ENCODE results near the gene KLC1.

Gene KLC1

DNA sequence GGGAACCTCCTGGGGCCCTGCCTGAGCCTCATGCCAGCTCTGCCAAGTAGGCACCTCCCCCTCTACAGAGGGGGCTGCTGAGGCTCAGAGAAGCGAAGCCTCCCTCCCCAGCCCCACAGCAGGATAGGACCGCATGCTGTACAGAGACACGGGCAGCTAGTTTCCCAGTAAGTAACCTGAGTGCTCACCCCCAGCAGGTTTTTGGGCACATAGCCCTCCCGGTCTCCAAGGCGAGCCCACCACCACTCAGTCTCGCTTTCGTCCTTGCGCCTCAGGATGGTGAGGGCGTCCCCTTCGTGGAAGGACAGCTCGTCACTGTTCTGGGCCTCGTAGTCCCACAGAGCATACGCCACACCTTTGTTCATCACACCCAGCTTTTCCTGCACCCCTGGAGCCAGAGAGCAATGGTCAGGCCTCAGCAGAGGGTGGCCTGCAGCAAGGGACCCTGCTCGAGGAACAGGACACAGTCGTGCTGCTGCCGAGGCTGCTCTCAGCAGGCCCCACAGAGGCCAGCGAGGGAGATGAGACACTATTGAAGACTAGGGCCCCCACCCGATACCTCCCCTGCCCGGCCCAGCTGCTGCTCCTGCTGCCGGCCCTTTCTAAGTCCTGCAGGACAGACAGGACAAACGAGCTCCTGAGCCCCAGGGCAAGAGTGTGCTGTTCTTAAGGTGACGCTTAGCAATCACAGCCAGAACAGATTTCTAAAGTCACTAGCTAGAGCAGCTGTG, 107.0 kb downstream of the KLC1 start:
- no peak for DNase-seq (ENCODE audit: low spot score)

DNA sequence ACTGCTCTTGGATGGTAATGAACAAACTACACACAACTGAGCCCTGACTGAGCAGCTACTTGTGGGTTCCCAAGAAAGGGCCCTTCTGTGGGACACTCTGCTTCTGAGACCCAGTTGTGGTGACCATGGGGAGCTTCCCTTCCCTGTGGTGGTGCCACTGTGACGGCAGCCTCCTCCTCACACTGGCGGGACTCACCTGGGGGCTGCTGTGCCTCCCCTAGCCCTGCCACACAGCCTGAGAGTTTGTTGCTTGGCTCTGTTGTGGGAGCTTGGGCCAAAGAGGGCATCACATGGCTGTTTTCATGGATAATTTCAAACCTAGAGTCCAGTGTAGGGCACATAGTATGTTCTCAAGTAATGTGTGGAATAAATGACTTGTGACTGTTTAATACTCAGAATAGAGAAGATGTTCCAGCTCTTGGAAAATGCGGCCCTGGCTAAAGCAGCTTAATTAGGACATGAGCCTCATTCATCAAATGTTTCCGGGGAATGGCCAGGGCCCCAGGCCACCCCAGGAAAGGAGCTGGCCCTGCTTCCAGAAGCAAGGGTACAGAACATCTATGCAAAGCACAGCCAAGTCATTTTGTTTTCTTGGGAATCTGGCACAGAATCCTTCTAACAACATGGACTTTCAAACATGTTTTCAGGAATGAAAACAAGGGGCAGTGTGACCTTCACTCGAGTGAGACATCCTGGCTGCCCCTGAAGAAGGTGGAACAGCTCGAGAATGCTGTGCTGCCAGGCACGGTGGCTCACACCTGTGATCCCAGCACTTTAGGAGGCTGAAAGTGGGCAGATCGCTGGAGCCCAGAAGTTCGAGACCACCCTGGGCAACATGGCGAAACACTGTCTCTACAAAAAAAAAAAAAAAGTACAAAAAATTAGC, 107.8 kb downstream of the KLC1 start:
- no peak for DNase-seq (ENCODE audit: low spot score)

DNA sequence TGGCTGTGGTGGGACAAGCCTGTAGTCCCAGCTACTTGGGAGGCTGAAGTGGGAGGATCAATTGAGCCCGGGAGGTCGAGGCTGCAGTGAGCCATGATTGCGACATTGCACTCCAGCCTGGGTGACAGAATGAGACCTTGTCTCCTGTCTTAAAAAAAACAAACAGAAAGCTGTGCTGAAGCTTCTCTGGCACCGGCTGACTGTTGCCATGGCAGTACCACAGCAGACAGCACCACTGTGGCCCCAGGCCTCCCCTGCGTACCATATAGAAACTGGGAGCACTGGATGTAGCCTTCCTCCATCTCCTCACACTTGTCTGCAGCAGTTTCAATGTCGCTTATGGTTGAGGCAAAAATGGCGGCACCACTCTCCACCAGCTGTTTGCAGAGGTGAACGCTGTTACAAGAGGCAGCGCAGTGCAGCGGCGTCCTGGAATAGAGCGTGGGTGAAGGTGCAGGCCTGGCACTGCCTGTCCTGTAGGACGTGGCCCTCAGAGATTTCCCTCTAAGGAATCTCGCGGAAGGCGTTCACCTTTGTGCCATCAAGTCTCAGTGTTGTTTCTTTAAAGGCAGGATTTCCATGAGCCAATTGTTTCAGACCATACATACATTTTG, 108.5 kb downstream of the KLC1 start:
- DNase-seq (ENCODE audit: low spot score) = no peak

DNA sequence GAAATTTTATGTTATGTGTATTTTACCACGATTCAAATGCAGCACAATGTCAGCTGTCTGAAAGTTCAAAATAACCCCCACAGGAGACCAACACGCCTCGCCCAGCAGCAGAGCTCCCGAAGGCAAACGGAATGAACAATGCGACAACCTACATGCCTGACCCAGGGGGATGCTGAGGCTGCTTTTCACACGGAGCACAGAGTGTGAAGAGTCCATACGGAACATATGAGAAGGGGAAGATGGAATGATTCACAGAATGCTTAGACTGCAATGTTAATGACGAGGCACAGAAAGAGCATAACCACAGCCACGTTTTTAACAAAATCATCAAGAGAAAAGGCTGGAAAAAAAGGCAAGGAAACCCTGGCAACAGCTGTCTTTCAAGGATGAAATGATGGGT, 109.2 kb downstream of the KLC1 start:
- no peak for DNase-seq (ENCODE audit: low spot score)

DNA sequence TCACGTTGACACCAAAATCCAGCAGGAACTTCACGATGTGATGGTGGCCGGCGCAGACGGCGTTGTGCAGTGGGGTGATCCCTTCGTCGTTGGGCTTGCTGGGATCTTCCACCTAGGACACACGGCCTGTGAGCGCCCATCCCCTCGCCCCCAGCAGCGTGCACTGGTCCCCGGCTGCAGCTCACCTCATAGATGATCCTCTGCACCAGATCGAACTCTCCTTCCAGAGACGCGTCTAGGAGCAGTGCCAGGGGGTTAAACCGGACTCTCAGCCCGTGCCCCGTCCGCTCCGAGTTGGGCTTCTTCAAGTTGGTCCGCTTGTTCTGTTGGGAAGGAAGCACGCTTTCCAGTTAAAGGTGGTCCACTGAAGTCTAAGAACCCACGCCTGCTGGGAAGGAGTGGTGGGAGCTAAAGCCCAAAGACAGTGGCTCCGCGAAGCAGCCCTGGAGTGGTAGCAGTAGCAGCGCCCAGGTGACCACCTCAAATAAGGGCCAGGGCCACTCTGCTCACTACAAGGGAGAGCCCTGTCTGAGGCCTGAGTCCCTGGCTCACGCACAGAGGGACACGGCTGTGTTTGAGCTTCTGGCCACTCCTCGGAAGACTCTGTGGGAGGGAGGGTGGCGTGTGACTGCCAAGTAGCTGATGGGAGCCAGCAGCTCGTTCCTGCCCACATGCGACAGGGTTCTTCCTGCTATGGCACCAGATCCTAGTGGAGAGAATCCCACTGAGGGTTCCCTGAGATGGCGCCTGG, 109.9 kb downstream of the KLC1 start:
- DNase-seq (ENCODE audit: low spot score) = no peak

DNA sequence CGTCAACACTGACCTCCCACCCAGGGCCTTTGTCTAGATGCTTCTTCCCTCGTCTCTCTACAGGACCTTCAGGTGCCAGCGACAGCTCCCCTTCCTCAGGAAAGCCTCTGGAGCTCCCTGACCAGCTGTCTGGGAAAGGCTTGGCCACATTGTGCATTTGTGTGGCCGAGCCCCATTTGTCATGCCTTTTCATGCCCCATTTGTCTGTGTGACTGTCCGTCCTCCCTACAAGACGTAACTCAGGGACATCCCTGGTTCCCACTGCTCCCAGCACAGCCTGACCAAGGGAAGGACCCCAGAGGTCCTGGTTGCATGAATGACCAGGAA, 110.4 kb downstream of the KLC1 start:
- DNase-seq (ENCODE audit: low spot score) = no peak

DNA sequence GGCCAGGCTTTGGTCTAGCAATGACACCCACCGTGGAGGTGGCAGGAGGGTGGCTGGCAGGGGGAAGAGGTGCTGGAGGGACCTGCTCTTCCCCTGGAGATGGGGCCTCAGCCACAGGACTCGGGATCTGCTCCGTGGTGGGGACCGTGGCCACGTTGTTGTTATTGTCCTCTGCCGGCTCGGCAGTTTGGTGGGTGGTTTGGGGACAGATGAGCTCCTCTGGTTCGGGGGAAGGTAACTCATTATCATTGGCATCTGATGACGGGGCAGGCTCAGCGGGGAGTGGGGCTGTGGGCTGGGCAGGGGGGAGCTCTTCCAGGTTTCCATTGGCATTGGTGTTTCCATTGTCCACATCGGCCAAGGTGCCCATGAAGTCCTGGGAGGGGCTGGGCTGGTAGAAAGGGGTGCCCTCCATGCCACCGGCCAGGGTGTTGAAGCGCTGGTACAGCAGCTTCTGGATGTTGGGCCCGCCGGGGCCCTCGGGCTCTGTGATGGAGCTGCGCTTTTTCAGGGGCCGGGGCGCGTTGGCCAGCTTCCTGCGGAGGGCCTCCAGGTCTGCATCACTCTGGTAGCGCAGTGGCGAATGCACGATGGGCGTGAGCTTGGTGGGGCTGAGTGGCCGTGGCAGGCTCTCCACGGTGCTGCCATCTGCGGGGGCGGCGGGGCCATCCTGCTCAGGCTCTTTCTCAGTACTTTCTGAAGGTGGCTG, 110.9 kb downstream of the KLC1 start:
- no peak for DNase-seq (ENCODE audit: low spot score)

DNA sequence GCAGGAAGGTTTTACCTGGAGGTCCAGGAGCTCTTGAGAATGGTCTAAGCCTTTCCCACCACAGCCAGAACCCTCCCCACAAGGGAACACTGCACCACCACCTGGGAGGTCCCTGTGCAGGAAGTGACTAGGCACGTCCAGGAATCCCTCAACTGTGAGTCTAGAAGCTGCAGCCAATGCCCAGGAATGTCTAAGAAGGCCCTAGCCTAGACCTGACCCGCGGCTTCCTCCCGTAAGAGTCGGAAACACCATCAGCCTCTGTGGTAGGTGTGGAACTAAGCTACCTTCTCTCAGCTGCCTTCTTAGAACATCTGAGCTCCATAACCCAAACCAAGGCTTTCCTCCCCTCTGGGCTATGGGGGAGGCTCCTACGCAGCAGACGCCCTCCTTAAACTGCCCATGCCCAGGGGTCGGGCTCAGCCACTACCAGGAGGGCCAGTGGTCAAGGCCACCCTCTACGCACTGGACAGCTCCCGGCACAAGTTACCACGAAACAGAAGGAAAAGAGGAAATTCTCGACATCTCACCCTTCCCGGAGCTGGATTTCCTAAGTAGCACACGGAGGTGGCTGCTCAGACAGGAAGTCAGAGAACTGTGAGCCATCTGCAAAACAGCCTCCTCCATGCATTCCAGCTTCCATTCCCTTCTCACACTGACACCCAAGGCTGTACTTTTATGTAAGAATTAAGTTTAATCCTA, 112.1 kb downstream of the KLC1 start:
- no peak for DNase-seq (ENCODE audit: low spot score)

DNA sequence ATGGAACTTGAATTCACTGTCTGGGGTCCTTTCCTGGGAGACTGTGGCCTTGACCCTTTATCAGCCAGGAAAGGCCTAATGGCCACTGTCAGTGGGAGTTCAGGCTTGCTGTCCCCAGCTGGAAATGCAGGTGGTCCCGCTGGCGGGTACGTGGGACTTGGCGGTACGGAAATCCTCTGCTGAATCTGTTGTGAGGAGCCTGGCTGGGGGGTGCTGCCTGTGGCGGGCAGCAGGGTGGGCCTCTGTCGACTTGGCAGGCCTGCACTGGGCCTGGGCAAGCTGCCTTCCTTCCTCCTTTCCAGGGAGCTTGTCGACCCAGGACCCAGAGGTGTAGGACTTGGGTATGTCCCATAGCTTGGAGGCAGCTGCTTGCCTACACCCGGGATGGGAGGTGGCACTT, 112.9 kb downstream of the KLC1 start:
- DNase-seq (ENCODE audit: low spot score) = no peak

DNA sequence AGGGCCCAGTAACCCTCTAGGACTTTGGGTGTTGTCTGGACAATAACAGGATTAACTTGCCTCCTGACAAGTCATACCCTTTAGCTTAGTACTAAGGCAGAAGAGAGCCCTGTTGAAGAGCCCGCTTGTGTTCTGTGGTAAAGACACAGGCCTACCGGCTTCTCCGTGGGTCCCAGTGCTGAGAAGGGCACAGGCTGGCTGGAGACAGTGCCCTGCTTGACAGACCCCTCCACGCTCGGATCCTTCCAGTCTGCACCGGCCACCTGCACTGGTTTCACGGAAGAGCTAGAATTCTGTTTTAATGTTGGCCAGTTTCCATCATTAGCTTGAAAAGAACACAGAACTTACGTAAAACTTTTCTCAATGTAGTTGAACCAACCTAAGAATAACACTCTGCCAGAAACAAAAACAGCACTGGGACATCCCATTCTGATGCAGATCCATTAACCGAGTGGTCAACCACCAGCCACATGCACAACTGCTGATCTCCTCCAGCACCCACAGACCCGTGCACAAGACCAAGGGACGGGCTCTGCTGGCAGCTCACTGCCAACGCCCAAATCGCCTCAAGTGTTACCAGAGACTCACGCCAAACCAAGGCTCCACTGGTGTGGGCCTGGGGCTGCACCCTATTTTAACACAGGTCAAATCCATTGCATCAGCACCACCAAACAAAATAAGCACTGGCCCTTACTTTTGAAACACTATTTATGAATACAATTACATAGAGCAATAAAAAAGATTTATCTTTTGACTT, 113.7 kb downstream of the KLC1 start:
- DNase-seq (ENCODE audit: low spot score) = no peak

DNA sequence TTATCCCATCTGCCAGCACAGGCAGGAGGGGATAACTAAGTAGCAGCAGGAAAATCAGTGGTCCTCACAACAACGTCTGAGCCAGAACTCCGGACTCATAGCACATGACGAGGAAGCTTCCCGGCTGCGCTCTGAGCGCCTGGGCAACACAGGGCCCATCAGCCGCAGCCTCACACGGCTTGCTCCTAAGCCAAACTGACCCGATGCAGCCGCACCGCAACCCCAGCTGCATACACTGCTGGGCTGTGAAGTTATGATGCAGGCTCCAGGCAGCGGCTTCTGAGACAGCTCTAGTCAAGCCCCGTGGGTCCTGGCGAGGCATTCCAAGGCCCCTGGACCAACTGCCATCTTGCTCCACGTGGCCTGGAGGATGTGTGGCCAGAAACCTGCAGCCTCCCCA, 114.7 kb downstream of the KLC1 start:
- no peak for DNase-seq (ENCODE audit: low spot score)

DNA sequence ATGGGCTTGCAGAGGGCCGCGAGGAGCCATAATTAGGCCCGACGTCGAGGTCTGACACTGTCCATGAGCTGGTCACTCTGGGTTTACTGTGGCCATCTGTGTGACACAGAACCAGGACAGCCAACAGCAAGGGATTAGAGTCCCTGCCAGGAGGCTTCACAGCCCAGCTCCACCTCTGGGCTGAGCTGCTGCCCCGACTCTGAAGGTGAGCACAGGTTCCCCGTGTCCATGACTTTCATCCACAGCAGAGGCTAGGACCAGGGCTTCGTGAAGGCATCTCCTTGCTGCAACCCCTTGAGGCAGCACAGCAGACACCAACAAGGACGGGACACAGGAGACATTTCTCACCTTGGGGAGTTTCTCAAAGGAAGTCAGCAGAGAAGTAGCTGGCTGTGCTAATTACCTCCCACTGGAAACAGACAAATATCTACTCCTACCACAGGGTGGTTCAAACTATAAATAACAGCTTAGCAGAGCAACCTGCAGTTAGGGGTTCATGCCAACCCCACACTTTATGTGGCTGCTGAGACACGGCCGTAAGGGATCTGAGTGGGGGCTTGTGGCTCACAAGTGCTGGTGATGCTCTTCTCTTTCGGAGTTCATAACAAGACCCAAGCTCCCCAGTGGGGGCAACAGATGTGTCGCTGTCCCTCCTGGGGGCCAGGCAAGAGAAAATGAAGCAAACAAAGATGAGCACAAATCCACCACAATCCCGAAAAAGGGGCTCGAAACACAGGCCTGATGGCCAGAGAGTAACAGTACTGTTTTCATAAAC, 115.8 kb downstream of the KLC1 start:
- DNase-seq (ENCODE audit: low spot score) = no peak

DNA sequence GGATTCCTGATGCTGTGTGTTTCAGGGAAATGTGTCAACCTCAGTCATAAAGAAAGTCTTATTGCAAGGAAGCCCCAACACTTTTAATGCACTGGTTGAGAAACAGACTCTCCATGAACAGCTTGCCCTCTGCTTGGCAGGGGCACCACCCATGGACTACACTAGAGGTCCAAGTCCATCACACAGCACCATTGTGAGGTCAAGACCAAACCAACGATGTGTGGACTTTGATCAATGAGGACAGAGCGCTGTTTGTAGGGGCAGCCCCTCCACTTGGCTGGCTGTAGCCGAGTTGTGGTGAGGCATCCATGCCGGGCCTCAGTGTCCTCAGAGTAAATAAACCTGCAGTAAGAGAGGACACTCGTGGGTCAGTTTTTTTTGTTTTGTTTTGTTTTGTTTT, 116.4 kb downstream of the KLC1 start:
- DNase-seq (ENCODE audit: low spot score) = no peak

DNA sequence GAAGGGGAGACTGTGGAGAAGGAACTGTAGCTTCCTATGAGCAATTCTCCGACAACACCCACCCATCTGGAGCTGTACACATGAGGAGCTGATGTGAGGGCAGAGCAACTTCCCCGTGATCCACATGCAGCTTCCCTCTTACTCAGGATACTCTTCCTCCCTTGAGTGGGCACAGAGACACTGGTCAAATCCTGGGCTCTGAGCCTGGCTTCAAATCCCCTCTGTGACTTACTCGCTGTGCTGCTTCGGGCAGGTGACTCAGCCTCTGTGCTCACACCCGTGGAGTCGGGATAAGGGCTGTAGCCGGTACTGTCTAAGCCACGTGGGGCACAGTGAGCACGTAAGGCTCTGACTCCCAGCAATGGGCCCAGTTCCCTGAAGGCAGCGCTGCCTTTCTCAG, 117.7 kb downstream of the KLC1 start:
- no peak for DNase-seq (ENCODE audit: low spot score)

DNA sequence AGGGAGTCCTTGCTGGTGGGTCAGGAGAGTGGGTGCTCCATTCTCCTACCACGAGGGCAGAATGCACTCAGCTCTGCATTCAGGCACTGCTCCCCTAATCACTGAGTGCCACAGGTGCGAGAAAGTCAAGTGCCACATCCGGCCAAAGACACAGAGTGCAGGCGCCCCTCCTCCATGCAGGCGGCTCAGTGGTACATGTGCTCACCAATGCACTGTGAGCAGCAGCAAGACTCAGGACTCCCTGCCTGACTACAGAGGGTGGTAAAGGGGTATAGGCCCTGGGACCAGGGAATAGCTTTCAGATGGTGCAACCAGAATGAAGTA, 119.5 kb downstream of the KLC1 start:
- peak; percentile 51 for DNase-seq (ENCODE audit: low spot score)

DNA sequence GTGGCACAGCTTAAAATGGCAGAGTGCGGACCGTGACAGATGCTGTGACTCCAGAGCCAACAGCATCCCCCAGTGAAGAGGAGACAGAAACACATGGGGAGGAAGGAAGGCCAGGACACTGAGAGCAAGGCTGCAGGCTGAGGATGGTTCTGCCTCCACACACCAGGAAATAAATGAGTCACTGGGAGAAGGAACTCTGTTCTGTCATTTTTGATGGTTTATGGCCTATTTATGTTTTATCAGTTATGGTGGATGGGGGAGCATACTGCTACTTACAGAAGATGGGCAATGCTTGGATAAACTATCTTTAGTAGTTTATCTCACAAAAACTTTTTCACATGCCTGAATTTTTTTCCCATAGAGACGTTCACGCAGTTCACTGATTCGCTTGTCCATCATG, 120.4 kb downstream of the KLC1 start:
- DNase-seq (ENCODE audit: low spot score) = no peak

DNA sequence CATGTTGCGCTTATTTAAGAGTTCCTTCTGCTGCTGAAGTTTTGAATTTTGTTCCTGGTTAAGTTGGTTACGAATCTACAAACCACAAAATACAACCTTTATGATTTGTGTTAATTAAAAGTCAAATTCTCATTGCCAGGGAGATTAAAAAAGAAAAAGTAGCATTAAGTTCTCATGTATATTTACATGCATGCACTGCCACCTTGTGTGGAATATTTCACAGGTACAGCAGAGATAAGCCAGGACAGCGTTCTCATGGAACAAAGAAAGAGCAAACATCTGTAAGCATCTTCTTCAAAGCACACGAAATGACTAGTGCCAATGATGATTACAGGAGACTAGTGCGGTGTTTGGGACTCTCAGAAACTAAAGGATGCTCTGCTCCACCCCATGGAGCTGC, 120.8 kb downstream of the KLC1 start:
- DNase-seq (ENCODE audit: low spot score) = no peak

Measured in activated CD4-positive, alpha-beta T cell treated with anti-CD3 and anti-CD28 coated beads, Interleukin-2, Interleukin-4, amounts not matched to agents 100 ng/mL and 50 ng/mL, durations not matched to agents 16 hours and 8 hours (primary cell).